Smooth muscle cell (in vitro differentiated cells): ENCODE measurements around the gene LLGL1. TPM values are rescaled to one million over a fixed set of nuclear protein-coding genes. Genes with fewer than 3 reads are reported as not detected.

ENCODE experiments used
- polyA plus RNA-seq: library from polyadenylated mRNA; unstranded; fragments of >200 nt; fragmentation: Nextera tagmentation; extraction: Ambion mirVana; gene quantifications from 2 replicates; pipeline ENCODE4 v1.2.1, GENCODE V29; 2016
- total RNA-seq: library from RNA; depleted of rRNA; stranded (reverse); fragments of >200 nt; gene quantifications from 2 replicates; pipeline ENCODE4 v1.2.3, GENCODE V29; 2014

LLGL1 gene
- total and polyA plus RNA-seq, 2 experiments from 2014 or later = 8.5 to 37.7 TPM

Other genes with a start within 250 kb of the LLGL1 start
- 9.8 and 32.3 TPM in 2 replicates for gene ATPAF2, start 186.5 kb upstream of the LLGL1 start, total RNA-seq
- gene ATPAF2, start 186.5 kb upstream of the LLGL1 start, polyA plus RNA-seq = 31.0 and 51.9 TPM in 2 replicates
- 7.7 and 8.4 TPM in 2 replicates for gene GID4, start 186.2 kb upstream of the LLGL1 start, total RNA-seq
- 6.1 and 7.5 TPM in 2 replicates for gene GID4, start 186.2 kb upstream of the LLGL1 start, polyA plus RNA-seq
- gene DRG2, start 137.7 kb upstream of the LLGL1 start, total RNA-seq = 24.5 and 25.3 TPM in 2 replicates
- 32.5 and 36.6 TPM in 2 replicates for gene DRG2, start 137.7 kb upstream of the LLGL1 start, polyA plus RNA-seq
- gene MYO15A, start 116.9 kb upstream of the LLGL1 start, total RNA-seq = 2.0 and 2.3 TPM in 2 replicates
- 2.7 and 3.6 TPM in 2 replicates for gene MYO15A, start 116.9 kb upstream of the LLGL1 start, polyA plus RNA-seq
- 93.1 and 97.9 TPM in 2 replicates for gene ALKBH5, start 41.8 kb upstream of the LLGL1 start, total RNA-seq
- 114 and 119 TPM in 2 replicates for gene ALKBH5, start 41.8 kb upstream of the LLGL1 start, polyA plus RNA-seq
- gene FLII, start 33.1 kb downstream of the LLGL1 start, total RNA-seq = 132 and 149 TPM in 2 replicates
- gene FLII, start 33.1 kb downstream of the LLGL1 start, polyA plus RNA-seq = 188 and 210 TPM in 2 replicates
- 10.4 and 12.0 TPM in 2 replicates for gene MIEF2, start 35.0 kb downstream of the LLGL1 start, total RNA-seq
- 13.5 and 14.3 TPM in 2 replicates for gene MIEF2, start 35.0 kb downstream of the LLGL1 start, polyA plus RNA-seq
- 19.9 and 40.9 TPM in 2 replicates for gene TOP3A, start 89.4 kb downstream of the LLGL1 start, total RNA-seq
- 14.6 and 22.9 TPM in 2 replicates for gene TOP3A, start 89.4 kb downstream of the LLGL1 start, polyA plus RNA-seq
- 10.4 and 12.6 TPM in 2 replicates for gene SMCR8, start 89.7 kb downstream of the LLGL1 start, total RNA-seq
- 3.3 and 4.5 TPM in 2 replicates for gene SMCR8, start 89.7 kb downstream of the LLGL1 start, polyA plus RNA-seq
- gene SHMT1, start 137.9 kb downstream of the LLGL1 start, total RNA-seq = 4.1 and 5.9 TPM in 2 replicates
- 8.5 and 10.3 TPM in 2 replicates for gene SHMT1, start 137.9 kb downstream of the LLGL1 start, polyA plus RNA-seq
- not detected in 2 replicates for gene EVPLL, start 152.1 kb downstream of the LLGL1 start, total RNA-seq
- gene EVPLL, start 152.1 kb downstream of the LLGL1 start, polyA plus RNA-seq = not detected in 2 replicates